NCI-H1694 (cell line): ENCODE data around the gene CCDC181.
"Not testable (repeated sequence)": the region's sequence is repeated elsewhere in the genome, so short reads cannot be mapped to it uniquely, and the experiment has no call there.

Experiments
- DNase-seq: peaks from one replicate; lab custom pipeline; 2025; lab: John Stamatoyannopoulos, UW

The CCDC181 gene

GRCh38 chr1:169427081-169427641, at the start of gene CCDC181:
CCDC181 (minus strand) TSS chr1:169427474; CDS start chr1:169424927, 2,547 bp downstream.
- peak; percentile 88 for DNase-seq

GRCh38 chr1:169475806-169476387, 48.6 kb upstream of the CCDC181 start:
- DNase-seq, result no peak

- no peak for DNase-seq
Measured at GRCh38 chr1:169474302-169474995, 47.2 kb upstream of the CCDC181 start.

GRCh38 chr1:169473347-169473746, 46.1 kb upstream of the CCDC181 start:
- DNase-seq, result no peak

GRCh38 chr1:169472738-169473137, 45.5 kb upstream of the CCDC181 start:
- no peak for DNase-seq

GRCh38 chr1:169468982-169469381, 41.7 kb upstream of the CCDC181 start:
- DNase-seq, result no peak

- peak; percentile 36 for DNase-seq
Measured at GRCh38 chr1:169466259-169467230, 39.3 kb upstream of the CCDC181 start.

GRCh38 chr1:169465281-169465680, 38.0 kb upstream of the CCDC181 start:
- DNase-seq, result peak; percentile 12

- no peak for DNase-seq
Measured at GRCh38 chr1:169462385-169462784, 35.1 kb upstream of the CCDC181 start.

- DNase-seq, result no peak
Measured at GRCh38 chr1:169461390-169462000, 34.2 kb upstream of the CCDC181 start.

- DNase-seq, result no peak
Measured at GRCh38 chr1:169460191-169460833, 33.0 kb upstream of the CCDC181 start.

- DNase-seq, result no peak
Measured at GRCh38 chr1:169457443-169457842, 30.2 kb upstream of the CCDC181 start.

GRCh38 chr1:169456029-169456428, 28.8 kb upstream of the CCDC181 start:
- DNase-seq, result no peak

GRCh38 chr1:169452921-169453320, 25.6 kb upstream of the CCDC181 start:
- DNase-seq, result no peak

GRCh38 chr1:169451218-169451824, 24.0 kb upstream of the CCDC181 start:
- DNase-seq, result no peak

- no peak for DNase-seq
Measured at GRCh38 chr1:169443923-169444322, 16.6 kb upstream of the CCDC181 start.

GRCh38 chr1:169426174-169426705, 1.0 kb downstream of the CCDC181 start:
- no peak for DNase-seq

- DNase-seq, result no peak
Measured at GRCh38 chr1:169421309-169421708, 6.0 kb downstream of the CCDC181 start.

GRCh38 chr1:169414952-169415351, 12.3 kb downstream of the CCDC181 start:
- no peak for DNase-seq

- not testable (repeated sequence) for DNase-seq
Measured at GRCh38 chr1:169408340-169408739, 18.9 kb downstream of the CCDC181 start.

- not testable (repeated sequence) for DNase-seq
Measured at GRCh38 chr1:169402578-169402977, 24.7 kb downstream of the CCDC181 start.
